IMR-90 (cell line): ENCODE data around the gene CPSF4L. TPM values are rescaled to one million over a fixed set of nuclear protein-coding genes. Genes with fewer than 3 reads are reported as not detected.

Experiments used
- ATAC-seq: fragments of 200-7000 bp; cut with Tn5 transposase; 2 replicates; pipeline ENCODE4 v1.9.1; 2020; ENCODE audit warnings: low read depth, mild to moderate bottlenecking, moderate library complexity
- BruUV-seq: library from RNA; stranded (reverse); fragments of 400-500 nt; replicated peaks from 2 replicates; lab custom pipeline; 2021; lab: Mats Ljungman, UMichigan
- CTCF ChIA-PET: fragments of 300-600 bp; formaldehyde crosslinking; extraction: SDS; loops from one replicate; lab custom pipeline; 2021; ENCODE audit warnings: antibody characterized with exemption; lab: Yijun Ruan, JAX
- POLR2A ChIA-PET: fragments of 300-600 bp; sonication (Branson Sonifier 250); formaldehyde crosslinking; loops from one replicate; lab custom pipeline; 2022; ENCODE audit warnings: antibody characterized with exemption; ENCODE audit not compliant: unreplicated experiment; lab: Charles Lee
- DNase-seq: peaks from one replicate; pipeline ENCODE4 v3.0.0; 2013
- H2AFZ ChIP-seq: replicated peaks from 2 replicates; pipeline ENCODE3; 2013; ENCODE audit warnings: low read length, mild to moderate bottlenecking; ENCODE audit not compliant: poor library complexity
- H2AK5ac ChIP-seq: 2 replicates; pipeline ENCODE4 v1.6.1; 2013; ENCODE audit warnings: low read depth, low read length, inconsistent platforms
- H2AK9ac ChIP-seq: replicated peaks from 2 replicates; pipeline ENCODE3; 2013; ENCODE audit warnings: mild to moderate bottlenecking, low read depth, low read length, moderate library complexity; ENCODE audit not compliant: poor library complexity
- H2BK120ac ChIP-seq: 2 replicates; pipeline ENCODE4 v1.6.1; 2013; ENCODE audit warnings: low read depth, low read length, inconsistent platforms
- H2BK15ac ChIP-seq: 3 replicates; pipeline ENCODE4 v1.6.1; 2013; ENCODE audit warnings: low read depth, low read length, inconsistent platforms
- H2BK20ac ChIP-seq: 2 replicates; pipeline ENCODE4 v1.6.1; 2013; ENCODE audit warnings: low read depth, mild to moderate bottlenecking, inconsistent platforms, low read length, moderate library complexity
- H2BK5ac ChIP-seq: 2 replicates; pipeline ENCODE4 v1.6.1; 2013; ENCODE audit warnings: mild to moderate bottlenecking, low read depth, low read length, inconsistent platforms; ENCODE audit not compliant: poor library complexity, severe bottlenecking
- H3K14ac ChIP-seq: replicated peaks from 2 replicates; pipeline ENCODE4 v1.6.1; 2013; ENCODE audit warnings: low read depth, low read length, inconsistent platforms
- H3K18ac ChIP-seq: 2 replicates; pipeline ENCODE4 v1.6.1; 2013; ENCODE audit warnings: low read depth, low read length, control low read depth
- H3K23ac ChIP-seq: 2 replicates; pipeline ENCODE4 v1.6.1; 2013; ENCODE audit warnings: low read depth, low read length, inconsistent platforms
- H3K27ac ChIP-seq: 2 replicates; pipeline ENCODE4 v1.5.1; 2013; ENCODE audit warnings: mild to moderate bottlenecking, control low read depth, low read length; ENCODE audit not compliant: insufficient read depth
- H3K27me3 ChIP-seq: 2 replicates; pipeline ENCODE4 v1.6.1; 2013; ENCODE audit warnings: low read length; ENCODE audit not compliant: control insufficient read depth, insufficient read depth
- H3K36me3 ChIP-seq: 2 replicates; pipeline ENCODE4 v1.6.1; 2013; ENCODE audit warnings: low read length, mixed read lengths; ENCODE audit not compliant: control insufficient read depth, insufficient read depth
- H3K4ac ChIP-seq: 2 replicates; pipeline ENCODE4 v1.6.1; 2013; ENCODE audit warnings: low read depth, low read length, inconsistent platforms
- H3K4me1 ChIP-seq: 2 replicates; pipeline ENCODE4 v1.6.1; 2013; ENCODE audit warnings: low read length, mixed read lengths; ENCODE audit not compliant: control insufficient read depth, insufficient read depth
- H3K4me2 ChIP-seq: 2 replicates; pipeline ENCODE4 v1.6.1; 2013; ENCODE audit warnings: low read depth, mild to moderate bottlenecking, control low read depth, low read length, moderate library complexity
- H3K4me3 ChIP-seq: 2 replicates; pipeline ENCODE4 v1.5.1; 2013; ENCODE audit warnings: low read depth, mild to moderate bottlenecking, control low read depth, low read length, moderate library complexity; ENCODE audit not compliant: insufficient read depth
- H3K56ac ChIP-seq: 2 replicates; pipeline ENCODE4 v1.6.1; 2013; ENCODE audit warnings: low read length, inconsistent platforms; ENCODE audit not compliant: insufficient read depth; ENCODE audit errors: extremely low read depth
- H3K79me1 ChIP-seq, 2 experiments: 2 replicates each; pipeline ENCODE4 v1.6.1; 2013; ENCODE audit warnings: low read length in 2 of 2, inconsistent platforms in 1 of 2, low read depth in 1 of 2
- H3K9ac ChIP-seq: 2 replicates; pipeline ENCODE4 v1.6.1; 2013; ENCODE audit warnings: low read depth, low read length, control low read depth
- H3K9me1 ChIP-seq: 2 replicates; pipeline ENCODE4 v1.6.1; 2013; ENCODE audit warnings: low read length, inconsistent platforms; ENCODE audit not compliant: insufficient read depth
- H3K9me3 ChIP-seq: 2 replicates; pipeline ENCODE4 v1.6.1; 2013; ENCODE audit warnings: low read length; ENCODE audit not compliant: control insufficient read depth, insufficient read depth
- H4K20me1 ChIP-seq: 2 replicates; pipeline ENCODE4 v1.6.1; 2013; ENCODE audit warnings: low read length, inconsistent platforms; ENCODE audit not compliant: insufficient read depth
- H4K5ac ChIP-seq: 2 replicates; pipeline ENCODE4 v1.6.1; 2013; ENCODE audit warnings: mild to moderate bottlenecking, low read depth, low read length, control low read depth
- H4K8ac ChIP-seq, 2 experiments: 2 replicates each; pipeline ENCODE4 v1.6.1; 2013; ENCODE audit warnings: low read depth in 2 of 2, low read length in 2 of 2, control low read depth in 1 of 2, inconsistent platforms in 1 of 2
- H4K91ac ChIP-seq: 2 replicates; pipeline ENCODE4 v1.6.1; 2013; ENCODE audit warnings: low read depth, low read length, inconsistent platforms; ENCODE audit not compliant: insufficient read depth
- BHLHE40 ChIP-seq: fragments of 150-350 bp; IDR thresholded peaks from 2 replicates; pipeline ENCODE4 v1.6.1; 2016; ENCODE audit warnings: mild to moderate bottlenecking, low read depth, low read length
- CEBPB ChIP-seq: IDR thresholded peaks from 2 replicates; pipeline ENCODE4 v1.6.1; 2012; ENCODE audit warnings: low read depth, low read length, improper control_type of control experiment
- CTCF ChIP-seq: conservative IDR thresholded peaks from 2 replicates; pipeline ENCODE4 v1.5.1; 2012; ENCODE audit warnings: mild to moderate bottlenecking, low read depth, low read length, improper control_type of control experiment
- FOS ChIP-seq: fragments of 150-350 bp; IDR thresholded peaks from 2 replicates; pipeline ENCODE4 v1.6.1; 2016; ENCODE audit warnings: low read depth, low read length
- MAZ ChIP-seq: IDR thresholded peaks from 2 replicates; pipeline ENCODE4 v1.6.1; 2012; ENCODE audit warnings: low read depth, mild to moderate bottlenecking, low read length, improper control_type of control experiment, moderate library complexity, borderline replicate concordance
- NFE2L2 ChIP-seq: fragments of 150-350 bp; IDR thresholded peaks from 2 replicates; pipeline ENCODE4 v1.6.1; 2016; ENCODE audit warnings: low read depth, mild to moderate bottlenecking, low read length
- RAD21 ChIP-seq: IDR thresholded peaks from 2 replicates; pipeline ENCODE4 v1.6.1; 2012; ENCODE audit warnings: low read length, improper control_type of control experiment
- SMC3 ChIP-seq: fragments of 150-350 bp; IDR thresholded peaks from 2 replicates; pipeline ENCODE4 v1.6.1; 2016; ENCODE audit warnings: low read depth, mild to moderate bottlenecking, antibody characterized with exemption, low read length, moderate library complexity
- WGBS, 2 experiments: methylation state at CpG; one replicate each; pipeline versions ENCODE4 v1.1.5 to v1.1.7; 2013; ENCODE audit warnings: missing lambda C conversion rate in 2 of 2; ENCODE audit not compliant: insufficient read length in 1 of 2; ENCODE audit errors: extremely low coverage in 2 of 2; 5-methylcytosine and 5-hydroxymethylcytosine counted together
- dilution Hi-C: fragments of 300-500 bp; cut with HindIII; formaldehyde crosslinking; loops from one replicate; pipeline ENCODE4 v1.14.3; 2018; ENCODE audit warnings: low sequenced_read_pairs; ENCODE audit not compliant: unreplicated experiment
- in situ Hi-C: fragments of 300-500 bp; cut with MboI; formaldehyde crosslinking; loops from 3 replicates; pipeline ENCODE4 v1.14.3; 2019; ENCODE audit warnings: low sequenced_read_pairs, inconsistent platforms, mixed read lengths
- intact Hi-C: fragments of 100-400 bp; cut with micrococcal nuclease; formaldehyde crosslinking; loops from 2 replicates; pipeline ENCODE4 v1.10.0; 2022
- polyA plus RNA-seq, 3 experiments: library from polyadenylated mRNA; depleted of rRNA; stranded (reverse); fragments of >200 nt; gene quantifications; 2 replicates each; pipeline ENCODE4 v1.2.3, GENCODE V29; 2012; ENCODE audit warnings: low replicate concordance in 1 of 3
- total RNA-seq: library from RNA; depleted of rRNA; stranded (reverse); fragments of >200 nt; gene quantifications from 2 replicates; pipeline ENCODE4 v1.2.3, GENCODE V29; 2012
- TF ChIP-seq, protein P1 (sequence below): fragments of 150-350 bp; IDR thresholded peaks from 2 replicates; pipeline ENCODE4 v1.6.1; 2017; ENCODE audit warnings: mild to moderate bottlenecking, antibody characterized with exemption, low read length, low read depth

CPSF4L gene
- total and polyA plus RNA-seq, 2 of the 4 experiments (the other 2 are of a cell fraction) = not detected

GRCh38 chr17:73288534-73289302 is 27.0 kb upstream of the CPSF4L start:
- Histone ChIP-seq H3K27ac (no peak overlapping the region), H2BK20ac (no peak overlapping the region), H3K36me3 (peaks cover 28% of the 10 kb centered on the region), H3K4ac (peak overlapping the region; percentile 40; the same call in 1 of the 2 replicates), H4K20me1 (peaks cover 85% of the 10 kb centered on the region), H3K9me1 (peaks cover 37% of the 10 kb centered on the region), H3K18ac (no peak overlapping the region), H3K56ac (no peak overlapping the region), H3K79me1 (peaks cover 39 to 95% of the 10 kb centered on the region in 2 experiments), H4K91ac (no peak overlapping the region; the same call in 1 of the 2 replicates), H3K4me3 (no peak overlapping the region), H2BK15ac (no peak overlapping the region), H3K23ac (no peak overlapping the region), H2BK120ac (no peak overlapping the region), H2AK5ac (peak overlapping the region; percentile 56), H3K9ac (no peak overlapping the region), H2AFZ (no peak overlapping the region), H3K14ac (no peak overlapping the region), H4K5ac (no peak overlapping the region), H4K8ac (no peak overlapping the region), H3K4me1 (peaks cover 46% of the 10 kb centered on the region), H3K4me2 (no peak overlapping the region), H3K27me3 (no peaks in the 10 kb centered on the region), H2AK9ac (no peak overlapping the region), H2BK5ac (no peak overlapping the region), H3K9me3 (no peaks in the 10 kb centered on the region)
- CTCF ChIA-PET = interaction anchor here (1.0 kb wide), 1 partner anchor 17 kb away, joined by 6 read pairs; no protein-coding TSS in a partner anchor
- POLR2A ChIA-PET = no interaction called here
- in situ Hi-C loops = no loop called here
- DNase-seq (no peak), ATAC-seq (no peak)
- 89% methylated on average over 3 of the region's 19 CpGs; no CpG with 5 or more reads in 1 of the 2 experiments for WGBS, 2 experiments
- intact Hi-C loops = no loop called here
- dilution Hi-C loops = no loop called here
- no peak for TF ChIP-seq MAZ
- no peak for TF ChIP-seq FOS
- TF ChIP-seq CTCF = no peak
- no peak for TF ChIP-seq NFE2L2
- TF ChIP-seq BHLHE40 = no peak
- TF ChIP-seq, protein P1, sequence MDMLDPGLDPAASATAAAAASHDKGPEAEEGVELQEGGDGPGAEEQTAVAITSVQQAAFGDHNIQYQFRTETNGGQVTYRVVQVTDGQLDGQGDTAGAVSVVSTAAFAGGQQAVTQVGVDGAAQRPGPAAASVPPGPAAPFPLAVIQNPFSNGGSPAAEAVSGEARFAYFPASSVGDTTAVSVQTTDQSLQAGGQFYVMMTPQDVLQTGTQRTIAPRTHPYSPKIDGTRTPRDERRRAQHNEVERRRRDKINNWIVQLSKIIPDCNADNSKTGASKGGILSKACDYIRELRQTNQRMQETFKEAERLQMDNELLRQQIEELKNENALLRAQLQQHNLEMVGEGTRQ = no peak
- no peak for TF ChIP-seq RAD21
- TF ChIP-seq CEBPB = no peak
- TF ChIP-seq SMC3 = no peak
- BruUV-seq = no TSS peak
